Stimulated activated effector memory CD8-positive, alpha-beta T cell treated with anti-CD3 and anti-CD28 coated beads, Interleukin-12 subunit alpha, Interleukin-12 subunit beta, amount 100 ng/mL, for 72 hours (primary cell): ENCODE results near the gene CAMK4.
"Not testable (repeated sequence)": the region's sequence is repeated elsewhere in the genome, so short reads cannot be mapped to it uniquely, and the experiment has no call there.

Source experiments
- ATAC-seq: fragments of 150-1000 bp; cut with Tn5 transposase; 2 replicates; pipeline ENCODE4 v1.10.0; 2021
- DNase-seq, 2 donors: peaks; one replicate each; pipeline ENCODE4 v3.0.0; 2021 to 2022; ENCODE audit warnings: low spot score in 2 of 2
- H3K27ac Mint-ChIP-seq: one replicate; pipeline ENCODE4 v1.8.0; 2022; ENCODE audit warnings: mild to moderate bottlenecking, mixed read lengths
- H3K36me3 Mint-ChIP-seq: one replicate; pipeline ENCODE4 v1.8.0; 2022; ENCODE audit warnings: mild to moderate bottlenecking, mixed read lengths
- H3K4me1 Mint-ChIP-seq: one replicate; pipeline ENCODE4 v1.8.0; 2022; ENCODE audit warnings: mixed read lengths
- H3K4me3 Mint-ChIP-seq: one replicate; pipeline ENCODE4 v1.8.0; 2022; ENCODE audit warnings: mild to moderate bottlenecking, mixed read lengths
- H3K9me3 Mint-ChIP-seq: one replicate; pipeline ENCODE4 v1.8.0; 2022; ENCODE audit warnings: mixed read lengths

Gene CAMK4

DNA sequence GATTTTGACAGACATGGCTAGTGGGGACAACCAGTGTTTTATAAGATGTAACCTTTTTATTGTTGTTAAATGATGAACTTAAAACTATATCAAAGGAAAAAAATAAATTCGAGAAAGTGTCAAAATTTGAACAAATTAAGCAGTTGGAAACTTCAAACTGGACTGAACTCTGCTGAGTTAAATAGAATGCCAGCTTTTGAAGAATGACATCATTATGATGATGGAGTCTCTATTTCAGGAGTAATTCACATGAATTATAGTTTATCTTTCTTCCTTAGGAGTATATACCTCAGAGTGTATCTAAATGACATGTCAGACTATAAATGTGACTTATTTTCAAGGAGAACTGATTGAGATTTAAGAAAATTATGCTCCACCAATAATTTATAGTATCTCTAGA lies 125.2 kb downstream of the CAMK4 start:
- Mint-ChIP-seq H3K4me1 (peaks cover 21% of the 10 kb centered on the region), H3K36me3 (peaks cover 36% of the 10 kb centered on the region), H3K9me3 (no peaks in the 10 kb centered on the region), H3K27ac (peak overlapping the region; percentile 37), H3K4me3 (no peak overlapping the region)
- ATAC-seq = no peak
- no peak for DNase-seq

DNA sequence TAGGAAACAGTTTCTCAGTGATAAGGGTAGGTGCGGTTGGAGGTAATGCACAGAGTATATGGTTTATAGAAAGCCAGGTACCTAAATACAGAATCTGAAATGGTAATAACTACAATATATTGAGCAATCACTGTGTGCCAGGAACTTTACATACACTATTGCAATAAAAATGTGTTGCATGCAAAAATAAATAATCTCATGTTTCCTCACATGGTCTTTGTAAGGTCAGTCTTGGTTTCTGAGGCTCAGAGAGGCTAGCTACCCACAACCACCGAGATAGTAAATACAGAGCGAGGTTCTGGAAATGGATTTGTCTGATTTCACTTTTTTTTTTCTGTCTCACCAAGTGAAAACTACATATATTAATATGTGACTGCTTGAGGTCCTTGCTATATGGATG lies 128.9 kb downstream of the CAMK4 start:
- Mint-ChIP-seq H3K9me3 (no peaks in the 10 kb centered on the region), H3K4me3 (no peak overlapping the region), H3K36me3 (peaks cover 10% of the 10 kb centered on the region), H3K4me1 (peaks cover 18% of the 10 kb centered on the region), H3K27ac (no peak overlapping the region)
- ATAC-seq (no peak), DNase-seq (no peak)

- H3K27ac Mint-ChIP-seq, H3K4me3 Mint-ChIP-seq, H3K9me3 Mint-ChIP-seq, ATAC-seq, H3K36me3 Mint-ChIP-seq, DNase-seq: not testable (repeated sequence)
- H3K4me1 Mint-ChIP-seq = peaks cover 18% of the 10 kb centered on the region
Observed at GRCh38 chr5:111358726-111359125, 134.5 kb downstream of the CAMK4 start.

DNA sequence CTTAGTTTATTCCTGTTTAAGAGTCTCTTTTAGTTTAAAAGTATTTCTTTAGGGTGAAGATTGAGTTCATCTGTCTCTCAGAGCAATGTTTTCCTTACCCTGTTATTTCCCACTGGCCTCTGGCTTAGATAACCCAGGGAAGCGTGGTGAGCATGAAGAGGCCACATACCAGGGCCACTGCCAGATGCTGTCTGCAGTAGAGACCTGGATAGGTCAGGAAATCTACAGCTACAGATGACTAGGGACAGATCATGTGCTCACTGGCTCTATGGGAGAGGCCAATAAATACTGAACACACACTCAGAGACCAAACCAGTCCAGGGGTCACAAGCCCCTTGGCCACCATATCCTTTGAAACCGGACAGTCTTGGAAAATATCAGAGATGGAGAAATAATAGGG lies 136.0 kb downstream of the CAMK4 start:
- H3K27ac Mint-ChIP-seq = peak overlapping the region; percentile 30
- DNase-seq = no peak
- H3K36me3 Mint-ChIP-seq = peaks cover 6% of the 10 kb centered on the region
- H3K4me1 Mint-ChIP-seq = peaks cover 20% of the 10 kb centered on the region
- peaks cover 2% of the 10 kb centered on the region for H3K9me3 Mint-ChIP-seq
- no peak overlapping the region for H3K4me3 Mint-ChIP-seq
- no peak for ATAC-seq

DNA sequence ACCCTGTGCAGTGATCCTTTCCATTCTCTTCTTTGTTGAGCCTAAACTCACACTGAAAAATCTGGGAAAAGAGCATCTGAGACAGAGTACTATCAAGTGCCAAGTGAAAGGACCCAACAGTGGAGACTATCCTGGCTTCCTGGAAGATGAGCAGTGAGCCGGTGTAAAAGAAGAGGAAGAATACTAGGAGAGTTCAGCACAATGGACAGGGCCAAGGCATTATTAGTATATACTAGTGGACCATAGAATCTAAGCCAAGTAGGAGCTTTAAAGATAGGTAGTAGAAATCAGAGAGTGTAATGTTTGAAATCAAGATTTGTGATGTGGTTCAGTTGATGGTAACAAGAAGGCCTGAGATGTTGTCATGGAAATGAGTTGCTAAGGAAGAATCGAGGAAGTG lies 140.8 kb downstream of the CAMK4 start:
- no peak for DNase-seq
- Mint-ChIP-seq H3K27ac (no peak overlapping the region), H3K4me1 (peaks cover 23% of the 10 kb centered on the region), H3K4me3 (no peak overlapping the region), H3K36me3 (peaks cover 6% of the 10 kb centered on the region), H3K9me3 (no peaks in the 10 kb centered on the region)
- no peak for ATAC-seq

- Mint-ChIP-seq H3K4me3 (no peak overlapping the region), H3K4me1 (peaks cover 23% of the 10 kb centered on the region), H3K36me3 (peaks cover 9% of the 10 kb centered on the region)
Observed at GRCh38 chr5:111366388-111366787, 142.2 kb downstream of the CAMK4 start.

DNA sequence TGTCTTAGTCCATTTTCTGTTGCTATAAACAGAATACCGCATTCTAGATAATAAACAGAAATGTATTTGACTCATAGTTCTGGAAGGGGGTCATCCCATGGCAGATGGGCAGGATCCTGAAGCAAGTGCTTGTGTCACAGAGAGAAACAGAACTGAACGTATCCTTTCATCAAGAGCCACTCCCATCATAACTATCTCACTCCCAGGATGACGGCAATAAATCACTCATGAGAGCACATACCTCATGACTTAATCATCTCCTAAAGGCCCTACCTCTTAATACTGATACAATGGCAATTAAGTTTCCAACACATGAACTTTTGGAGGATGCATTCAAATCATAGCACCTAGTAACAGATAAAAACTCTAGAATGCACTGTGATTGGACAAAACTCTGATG lies 142.9 kb downstream of the CAMK4 start:
- DNase-seq (no peak), ATAC-seq (no peak)
- Mint-ChIP-seq H3K36me3 (peaks cover 9% of the 10 kb centered on the region), H3K4me3 (no peak overlapping the region), H3K9me3 (peaks cover 2% of the 10 kb centered on the region), H3K27ac (no peak overlapping the region), H3K4me1 (peaks cover 23% of the 10 kb centered on the region)

More at GRCh38 chr5:111366388-111366787, 142.2 kb downstream of the CAMK4 start:
- Mint-ChIP-seq H3K9me3 (peaks cover 2% of the 10 kb centered on the region), H3K27ac (no peak overlapping the region)
- ATAC-seq = no peak
- DNase-seq = no peak

GRCh38 chr5:111372799-111373198 lies 148.6 kb downstream of the CAMK4 start:
- Mint-ChIP-seq H3K4me3 (no peak overlapping the region), H3K36me3 (peaks cover 23% of the 10 kb centered on the region), H3K27ac (no peak overlapping the region), H3K9me3 (peaks cover 2% of the 10 kb centered on the region), H3K4me1 (peaks cover 13% of the 10 kb centered on the region)
- ATAC-seq = no peak
- DNase-seq = no peak

- ATAC-seq = no peak
- Mint-ChIP-seq H3K9me3 (peaks cover 2% of the 10 kb centered on the region), H3K27ac (no peak overlapping the region), H3K4me3 (no peak overlapping the region), H3K4me1 (peaks cover 13% of the 10 kb centered on the region), H3K36me3 (peaks cover 23% of the 10 kb centered on the region)
- no peak for DNase-seq
Observed at GRCh38 chr5:111374380-111374779, 150.2 kb downstream of the CAMK4 start.

GRCh38 chr5:111375645-111376044 lies 151.5 kb downstream of the CAMK4 start:
- ATAC-seq = no peak
- DNase-seq = no peak
- H3K4me3 Mint-ChIP-seq = no peak overlapping the region
- H3K27ac Mint-ChIP-seq = no peak overlapping the region
- H3K4me1 Mint-ChIP-seq = peaks cover 13% of the 10 kb centered on the region
- H3K36me3 Mint-ChIP-seq = peaks cover 21% of the 10 kb centered on the region
- peaks cover 2% of the 10 kb centered on the region for H3K9me3 Mint-ChIP-seq

- DNase-seq (no peak), ATAC-seq (no peak)
- peaks cover 7% of the 10 kb centered on the region for H3K4me1 Mint-ChIP-seq
- H3K36me3 Mint-ChIP-seq = peaks cover 21% of the 10 kb centered on the region
- no peak overlapping the region for H3K4me3 Mint-ChIP-seq
- H3K27ac Mint-ChIP-seq = no peak overlapping the region
- H3K9me3 Mint-ChIP-seq = no peaks in the 10 kb centered on the region
Observed at GRCh38 chr5:111377306-111377705, 153.1 kb downstream of the CAMK4 start.

DNA sequence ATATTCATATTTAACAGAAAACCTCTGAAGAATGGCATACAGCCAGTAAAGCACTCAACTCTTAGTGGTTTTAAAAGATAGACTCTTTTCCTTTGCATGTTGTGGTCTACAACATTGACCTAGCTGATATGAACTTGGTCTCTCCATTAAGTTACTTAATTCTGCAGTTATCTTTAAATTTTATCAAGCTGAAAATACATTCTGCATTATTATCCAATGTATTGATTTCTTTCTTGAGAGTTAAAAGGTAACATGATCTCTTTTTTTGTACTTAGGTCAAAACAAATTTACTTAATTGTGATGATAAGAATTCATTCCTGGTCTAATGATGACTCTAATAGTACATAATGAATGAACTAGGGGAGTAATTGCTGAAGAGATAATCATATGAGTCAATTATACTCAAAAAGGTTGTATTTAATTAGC lies 155.2 kb downstream of the CAMK4 start:
- ATAC-seq (no peak), DNase-seq (no peak)
- Mint-ChIP-seq H3K9me3 (no peaks in the 10 kb centered on the region), H3K4me1 (peaks cover 3% of the 10 kb centered on the region), H3K27ac (no peak overlapping the region), H3K36me3 (peaks cover 21% of the 10 kb centered on the region), H3K4me3 (no peak overlapping the region)

DNA sequence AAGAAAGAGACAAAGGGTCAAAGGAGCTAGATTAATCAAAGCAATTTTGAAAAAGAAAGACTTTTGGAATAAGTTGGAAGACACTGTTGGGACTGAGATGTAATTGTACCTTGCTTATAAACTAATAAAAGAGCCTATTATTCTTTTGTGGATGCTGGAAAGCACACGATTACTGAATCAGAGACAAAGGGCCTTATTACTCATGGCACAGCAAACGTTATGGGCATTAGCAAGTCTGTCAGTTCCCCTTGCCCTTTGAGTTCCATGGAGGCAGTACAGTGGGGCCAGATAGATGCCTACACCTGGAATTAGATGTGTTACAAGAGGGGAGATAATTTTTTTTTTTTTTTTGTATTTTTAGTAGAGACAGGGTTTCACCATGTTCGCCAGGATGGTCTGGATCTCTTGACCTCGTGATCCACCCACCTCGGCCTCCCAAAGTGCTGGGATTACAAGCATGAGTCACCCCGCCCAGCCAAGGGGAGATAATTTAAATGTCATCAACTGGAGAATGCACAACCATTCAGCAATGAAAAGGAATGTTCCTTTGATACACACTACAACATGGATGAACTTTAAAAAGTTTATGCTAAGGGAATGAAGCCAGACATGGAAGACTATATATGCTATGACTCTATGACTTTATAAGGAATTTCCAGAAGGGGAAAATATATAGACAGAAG lies 159.2 kb downstream of the CAMK4 start:
- no peak for DNase-seq
- no peak for ATAC-seq
- H3K9me3 Mint-ChIP-seq = no peaks in the 10 kb centered on the region
- H3K4me1 Mint-ChIP-seq = no peaks in the 10 kb centered on the region
- peaks cover 7% of the 10 kb centered on the region for H3K36me3 Mint-ChIP-seq
- H3K27ac Mint-ChIP-seq = no peak overlapping the region
- H3K4me3 Mint-ChIP-seq = no peak overlapping the region

GRCh38 chr5:111384220-111384619 lies 160.0 kb downstream of the CAMK4 start:
- ATAC-seq (no peak), DNase-seq (no peak)

GRCh38 chr5:111385051-111385450 lies 160.9 kb downstream of the CAMK4 start:
- peaks cover 12% of the 10 kb centered on the region for H3K36me3 Mint-ChIP-seq
- H3K9me3 Mint-ChIP-seq = no peaks in the 10 kb centered on the region
- DNase-seq (no peak), ATAC-seq (no peak)
- H3K4me3 Mint-ChIP-seq = no peak overlapping the region
- no peak overlapping the region for H3K27ac Mint-ChIP-seq
- peaks cover 8% of the 10 kb centered on the region for H3K4me1 Mint-ChIP-seq

More at GRCh38 chr5:111384220-111384619, 160.0 kb downstream of the CAMK4 start:
- Mint-ChIP-seq H3K36me3 (peaks cover 7% of the 10 kb centered on the region), H3K4me3 (no peak overlapping the region), H3K9me3 (no peaks in the 10 kb centered on the region), H3K27ac (no peak overlapping the region), H3K4me1 (peaks cover 3% of the 10 kb centered on the region)

GRCh38 chr5:111385970-111386831 lies 162.0 kb downstream of the CAMK4 start:
- peaks cover 24% of the 10 kb centered on the region for H3K36me3 Mint-ChIP-seq
- peaks cover 14% of the 10 kb centered on the region for H3K4me1 Mint-ChIP-seq
- ATAC-seq = no peak
- H3K27ac Mint-ChIP-seq = peak overlapping the region; percentile 36
- no peak for DNase-seq
- no peak overlapping the region for H3K4me3 Mint-ChIP-seq
- no peaks in the 10 kb centered on the region for H3K9me3 Mint-ChIP-seq
